KOPT-K1 (cell line): ENCODE measurements around the gene GLYR1.

Experiments
- H3K27ac ChIP-seq: fragments of 200-600 bp; sonication (generic); 2 replicates; pipeline ENCODE4 v1.5.1; 2016; ENCODE audit warnings: antibody characterized with exemption, mild to moderate bottlenecking, low read depth, low read length; ENCODE audit not compliant: poor library complexity, severe bottlenecking
- H3K36me3 ChIP-seq: fragments of 200-600 bp; sonication (generic); 2 replicates; pipeline ENCODE4 v1.5.1; 2017; ENCODE audit warnings: antibody characterized with exemption, mild to moderate bottlenecking, low read length, moderate library complexity; ENCODE audit not compliant: insufficient read depth
- H3K9me3 ChIP-seq: fragments of 200-600 bp; sonication (generic); 2 replicates; pipeline ENCODE4 v1.5.1; 2017; ENCODE audit warnings: antibody characterized with exemption, low read length, mild to moderate bottlenecking; ENCODE audit not compliant: insufficient read depth, poor library complexity, severe bottlenecking

GLYR1 gene

DNA sequence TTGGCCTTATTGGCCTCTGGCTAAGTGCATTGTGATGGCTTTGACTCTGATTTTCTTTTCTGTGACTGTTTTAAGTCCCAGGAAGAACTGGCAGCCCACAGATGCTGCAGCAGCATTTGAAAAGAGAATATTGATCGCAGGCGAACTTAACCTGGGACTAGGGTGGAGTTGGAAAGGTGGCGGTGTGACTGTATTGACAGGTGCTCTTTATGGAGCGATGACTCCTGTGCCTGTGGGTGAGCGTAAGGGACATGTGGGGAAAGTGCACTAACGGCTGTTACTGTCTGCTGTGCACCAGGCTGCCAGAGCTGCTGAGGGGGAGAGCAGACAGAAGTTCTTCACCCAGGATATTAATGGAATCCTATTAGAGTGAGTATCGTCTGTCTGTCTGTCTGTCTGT, 21.4 kb upstream of the GLYR1 start:
- Histone ChIP-seq H3K9me3 (no peaks in the 10 kb centered on the region), H3K27ac (no peak overlapping the region), H3K36me3 (peaks cover 87% of the 10 kb centered on the region)

DNA sequence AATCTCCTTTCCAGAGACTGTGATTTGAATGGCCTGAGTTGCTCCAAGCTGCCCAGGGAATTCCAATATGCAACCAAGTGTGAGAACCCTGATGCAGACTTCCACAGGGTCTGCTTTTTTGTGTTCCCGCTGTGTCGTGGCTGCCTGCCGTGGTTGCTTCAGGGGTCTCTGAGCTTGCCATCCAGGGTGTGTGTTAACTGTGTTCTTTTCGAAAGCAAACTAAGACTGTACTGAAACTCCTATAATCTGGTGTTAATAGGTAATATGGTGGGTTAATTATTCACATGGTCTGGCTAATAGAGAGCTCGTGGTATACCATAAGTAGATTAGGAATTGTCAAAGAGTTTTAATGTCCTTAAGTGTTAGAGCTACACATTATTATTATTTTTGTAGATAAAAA, 20.9 kb upstream of the GLYR1 start:
- Histone ChIP-seq H3K9me3 (no peaks in the 10 kb centered on the region), H3K27ac (no peak overlapping the region), H3K36me3 (peaks cover 87% of the 10 kb centered on the region)

DNA sequence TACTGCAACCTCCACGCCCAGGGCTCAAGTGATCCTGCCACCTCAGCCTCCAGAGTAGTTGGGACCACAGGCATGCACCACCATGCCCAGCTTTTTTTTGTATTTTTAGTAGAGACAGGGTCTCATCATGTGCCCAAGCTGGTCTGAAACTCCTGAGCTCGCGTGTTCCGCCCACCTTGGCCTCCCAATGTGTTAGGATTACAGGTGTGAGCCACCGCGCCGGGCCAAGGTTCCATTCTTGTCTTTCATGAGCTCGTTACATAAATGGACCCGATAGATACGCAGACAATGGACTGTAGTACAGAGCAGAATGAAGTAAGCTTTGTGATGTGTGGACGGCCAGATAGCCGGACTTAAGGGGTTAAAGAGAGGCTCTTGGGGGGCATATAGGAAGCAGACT, 19.5 kb upstream of the GLYR1 start:
- Histone ChIP-seq H3K36me3 (peaks cover 87% of the 10 kb centered on the region), H3K27ac (no peak overlapping the region), H3K9me3 (no peaks in the 10 kb centered on the region)

DNA sequence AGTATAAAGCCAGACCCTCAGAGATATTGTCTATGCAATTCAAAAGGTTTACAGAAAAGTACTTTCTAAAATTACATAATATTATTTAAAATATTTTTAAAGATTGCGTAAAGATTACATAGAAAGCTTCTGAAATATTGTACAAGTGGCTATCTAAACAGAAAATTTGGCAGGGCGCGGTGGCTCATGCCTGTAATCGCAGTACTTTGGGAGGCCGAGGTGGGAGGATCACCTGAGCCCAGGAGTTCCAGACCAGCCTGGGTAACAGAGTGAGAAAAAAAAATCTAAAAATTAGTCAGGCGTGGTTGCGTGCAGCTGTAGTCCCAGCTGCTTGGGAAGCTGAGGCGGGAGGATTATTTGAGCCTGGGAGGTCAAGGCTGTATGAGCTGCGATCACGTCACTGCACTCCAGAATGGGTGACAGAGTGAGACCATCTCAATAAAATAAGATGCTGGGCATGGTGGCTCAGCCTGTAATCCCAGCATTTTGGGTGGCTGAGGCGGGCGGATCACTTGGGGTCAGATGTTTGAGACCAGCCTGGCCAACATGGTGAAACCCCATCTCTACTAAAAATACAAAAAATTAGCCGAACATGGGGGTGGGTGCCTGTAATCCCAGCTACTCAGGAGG, 18.3 kb upstream of the GLYR1 start:
- no peaks in the 10 kb centered on the region for H3K9me3 ChIP-seq
- peaks cover 87% of the 10 kb centered on the region for H3K36me3 ChIP-seq
- H3K27ac ChIP-seq: no peak overlapping the region

DNA sequence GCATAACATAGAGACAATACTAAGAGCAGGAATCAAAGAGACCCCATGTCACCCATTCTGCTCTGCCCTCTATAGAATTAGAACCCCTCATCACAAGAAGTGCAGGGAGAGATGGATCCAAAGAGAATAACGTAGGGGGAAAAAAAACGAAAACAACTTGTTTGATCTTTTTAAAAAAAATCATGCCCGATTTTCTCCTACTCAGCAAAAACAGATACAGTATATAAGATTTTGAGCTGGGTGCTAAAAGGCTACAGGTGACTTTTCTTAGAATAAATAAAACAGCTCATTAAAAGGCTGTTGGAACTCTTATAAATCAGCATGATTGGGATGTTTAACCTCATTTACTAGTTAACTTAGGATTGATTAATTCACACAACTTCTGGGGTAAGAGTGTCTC, 17.6 kb upstream of the GLYR1 start:
- H3K27ac ChIP-seq: no peak overlapping the region
- H3K9me3 ChIP-seq: no peaks in the 10 kb centered on the region
- H3K36me3 ChIP-seq: peaks cover 87% of the 10 kb centered on the region

DNA sequence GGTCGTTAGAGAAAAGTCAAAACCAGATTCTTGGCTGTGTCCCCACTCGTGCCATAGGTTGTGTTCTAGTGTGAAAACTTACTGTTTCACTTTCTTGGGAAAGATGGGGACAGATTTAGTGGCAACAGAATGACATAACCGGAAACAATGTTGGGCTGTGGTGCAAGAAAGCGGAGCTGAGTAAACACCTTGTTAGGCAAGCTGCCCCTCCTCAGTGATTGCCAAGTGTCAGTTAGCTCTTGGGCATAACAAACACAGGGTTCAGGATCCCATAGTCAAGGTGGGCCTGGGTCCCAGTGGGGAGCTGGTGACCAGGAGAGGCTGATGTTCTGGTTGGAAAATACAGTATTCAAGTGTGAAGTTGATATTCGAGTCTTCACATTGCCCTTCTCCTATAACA, 15.6 kb upstream of the GLYR1 start:
- Histone ChIP-seq H3K27ac (no peak overlapping the region), H3K36me3 (peaks cover 87% of the 10 kb centered on the region), H3K9me3 (no peaks in the 10 kb centered on the region)

DNA sequence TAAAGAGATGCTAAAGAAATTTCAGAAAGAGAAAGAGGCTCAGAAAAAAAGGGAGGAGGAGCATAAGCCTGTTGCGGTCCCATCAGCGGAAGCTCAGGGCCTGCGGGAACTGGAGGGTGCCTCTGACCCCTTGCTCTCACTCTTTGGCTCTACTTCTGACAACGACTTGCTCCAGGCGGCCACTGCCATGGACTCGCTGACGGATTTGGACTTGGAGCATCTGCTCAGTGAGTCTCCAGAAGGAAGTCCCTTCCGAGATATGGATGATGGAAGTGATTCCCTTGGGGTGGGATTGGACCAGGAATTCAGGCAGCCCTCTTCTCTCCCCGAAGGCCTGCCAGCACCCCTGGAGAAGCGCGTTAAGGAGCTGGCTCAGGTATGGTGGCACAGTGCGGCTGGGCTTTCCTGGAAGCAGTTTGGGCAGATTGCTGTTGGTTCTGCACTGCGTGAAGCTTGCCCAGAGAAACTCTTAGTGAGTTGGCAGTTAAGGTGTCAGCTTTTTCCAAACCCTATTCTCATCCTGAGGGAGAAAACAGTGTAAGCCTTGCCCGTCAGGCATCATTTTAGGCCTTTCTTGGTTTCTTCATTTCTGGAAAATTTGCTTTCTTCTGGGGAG, 13.7 kb upstream of the GLYR1 start:
- Histone ChIP-seq H3K36me3 (peaks cover 90% of the 10 kb centered on the region), H3K27ac (no peak overlapping the region), H3K9me3 (no peaks in the 10 kb centered on the region)

DNA sequence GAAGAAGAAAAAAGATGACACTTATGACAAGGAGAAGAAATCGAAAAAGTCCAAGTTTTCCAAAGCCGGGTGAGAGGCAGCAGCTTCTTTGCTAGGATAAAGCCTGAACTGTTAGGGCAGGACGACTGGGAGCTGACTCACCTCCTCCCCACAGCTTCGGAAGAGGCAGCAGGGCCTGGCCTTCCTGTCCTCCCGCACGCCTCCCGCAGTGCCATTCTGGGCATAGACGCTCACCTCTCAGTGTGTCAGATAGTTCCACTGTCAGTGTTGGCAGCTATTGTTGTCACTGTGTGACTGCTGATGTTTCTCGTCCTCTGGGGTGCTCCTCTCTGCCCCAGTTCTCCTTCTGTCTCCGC, 12.8 kb upstream of the GLYR1 start:
- no peak overlapping the region for H3K27ac ChIP-seq
- no peaks in the 10 kb centered on the region for H3K9me3 ChIP-seq
- H3K36me3 ChIP-seq: peaks cover 99% of the 10 kb centered on the region

DNA sequence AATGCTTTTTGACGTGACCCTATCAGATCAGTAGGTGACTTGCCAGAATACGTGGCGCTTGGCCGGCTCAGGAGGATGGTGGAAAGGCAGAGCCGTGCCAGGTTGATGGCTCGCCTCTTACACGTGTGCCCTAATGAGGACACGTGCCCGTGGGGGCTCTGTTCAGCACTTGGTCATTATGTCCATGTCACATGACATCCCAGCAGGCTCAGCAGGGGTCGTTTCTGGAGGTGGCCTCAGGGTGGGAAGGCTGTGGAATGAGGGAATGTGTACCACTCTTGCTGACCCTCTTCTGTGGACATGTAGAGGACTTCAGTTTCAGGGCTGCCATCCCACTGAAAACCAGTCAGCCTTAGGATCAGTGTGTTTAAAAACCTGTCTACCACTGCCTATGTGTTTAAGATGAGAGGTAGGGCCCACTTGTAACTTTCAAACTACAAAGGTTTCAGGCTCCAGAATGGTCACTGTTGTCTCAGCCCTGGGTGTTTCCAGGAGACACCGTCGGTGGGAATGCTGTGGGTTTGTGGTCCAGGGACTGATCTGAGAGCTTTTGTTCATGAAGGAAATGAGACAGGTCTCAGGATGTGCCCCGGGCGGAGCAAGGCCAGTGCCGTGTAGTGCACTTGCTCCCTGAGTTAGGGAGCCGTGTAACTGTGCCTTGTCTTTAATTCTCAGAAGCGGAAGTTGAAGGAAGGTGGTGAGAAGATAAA, 12.3 kb upstream of the GLYR1 start:
- Histone ChIP-seq H3K9me3 (no peaks in the 10 kb centered on the region), H3K27ac (no peak overlapping the region), H3K36me3 (peaks cover 99% of the 10 kb centered on the region)

DNA sequence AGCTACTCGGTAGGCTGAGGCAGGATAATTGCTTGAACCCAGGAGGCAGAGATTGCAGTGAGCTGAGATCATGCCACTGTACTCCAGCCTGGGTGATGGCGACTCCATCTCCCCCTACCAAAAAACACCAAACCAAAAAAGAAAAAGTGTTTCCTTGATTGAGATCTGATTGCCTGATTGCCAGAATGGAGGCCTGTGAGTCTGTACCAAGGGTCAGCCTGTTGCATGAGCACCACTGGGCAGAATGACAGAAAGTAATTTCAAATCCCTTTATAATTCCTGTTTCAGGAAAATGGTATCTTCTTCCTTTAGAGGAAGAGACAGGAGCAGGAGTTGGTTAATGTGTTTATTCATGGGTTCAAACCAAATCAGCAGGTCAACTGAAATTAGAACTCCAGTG, 8.7 kb upstream of the GLYR1 start:
- Histone ChIP-seq H3K9me3 (no peaks in the 10 kb centered on the region), H3K27ac (no peak overlapping the region), H3K36me3 (peaks cover 79% of the 10 kb centered on the region)

DNA sequence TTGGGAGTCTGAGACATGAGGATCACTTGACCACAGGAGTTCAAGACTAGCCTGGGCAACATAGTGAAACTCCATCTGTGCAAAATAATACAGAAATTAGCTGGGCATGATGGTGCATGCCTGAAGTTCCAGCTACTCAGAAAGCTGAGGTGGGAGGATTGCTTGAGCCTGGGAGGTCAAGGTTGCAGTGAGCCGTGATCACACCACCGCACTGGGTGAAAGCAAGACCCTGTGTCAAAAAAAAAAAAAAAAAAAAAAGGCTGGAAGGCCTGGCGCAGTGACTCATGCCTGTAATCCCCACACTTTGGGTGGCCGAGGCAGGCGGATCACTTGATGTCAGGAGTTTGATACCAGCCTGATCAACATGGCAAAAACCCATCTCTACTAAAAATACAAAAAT, 8.3 kb upstream of the GLYR1 start:
- Histone ChIP-seq H3K9me3 (no peaks in the 10 kb centered on the region), H3K27ac (no peak overlapping the region), H3K36me3 (peaks cover 75% of the 10 kb centered on the region)

DNA sequence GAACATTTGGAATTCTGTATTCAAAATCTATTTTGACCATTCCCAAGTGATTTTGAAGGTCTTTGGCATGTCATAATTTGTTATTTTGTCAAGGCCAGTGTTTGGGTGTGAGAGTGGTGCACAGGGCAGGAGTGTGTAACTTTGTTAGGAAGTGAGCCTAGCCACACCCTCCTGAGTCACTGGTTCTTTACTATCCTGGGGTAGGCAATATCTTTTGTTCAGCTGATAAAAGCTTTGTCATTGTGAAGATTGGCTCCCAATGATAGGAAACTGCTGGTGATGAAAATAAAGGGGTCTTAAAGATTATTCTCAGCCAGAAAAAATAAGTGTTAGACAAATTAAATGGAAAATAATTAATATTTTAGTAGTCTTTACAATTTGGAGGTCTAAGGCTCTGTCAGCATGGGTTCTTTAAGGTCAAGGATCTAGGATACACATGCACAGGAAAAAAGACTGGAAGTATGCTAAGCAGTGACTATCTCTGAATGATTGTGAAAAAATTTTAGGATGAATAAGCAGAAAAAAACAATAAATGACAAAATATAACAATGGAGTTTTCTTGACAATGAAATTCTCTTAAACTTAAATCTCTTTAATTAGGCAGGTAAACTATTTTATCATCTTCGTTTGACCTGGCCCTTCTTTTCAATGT, 5.3 kb upstream of the GLYR1 start:
- Histone ChIP-seq H3K27ac (no peak overlapping the region), H3K9me3 (no peaks in the 10 kb centered on the region), H3K36me3 (peaks cover 45% of the 10 kb centered on the region)

DNA sequence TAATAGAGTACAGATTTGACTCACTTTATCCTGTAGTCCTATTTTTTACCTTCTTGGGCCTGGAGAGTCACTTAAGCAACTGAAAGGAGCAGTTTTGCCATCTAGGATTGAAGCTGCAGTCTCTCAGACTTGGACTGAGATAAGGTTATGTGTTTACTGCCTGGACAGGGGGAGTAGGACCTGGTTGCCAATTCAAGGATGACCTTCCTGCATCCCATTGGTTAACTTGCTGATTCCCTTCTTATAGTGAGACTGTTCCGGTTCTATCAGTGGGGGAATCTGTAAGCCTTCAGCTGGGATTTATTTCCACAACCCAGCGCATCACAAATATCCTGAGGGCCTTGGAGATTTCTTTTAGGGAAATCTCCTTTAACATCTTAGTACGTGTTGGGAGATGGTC, 3.1 kb upstream of the GLYR1 start:
- no peak overlapping the region for H3K27ac ChIP-seq

DNA sequence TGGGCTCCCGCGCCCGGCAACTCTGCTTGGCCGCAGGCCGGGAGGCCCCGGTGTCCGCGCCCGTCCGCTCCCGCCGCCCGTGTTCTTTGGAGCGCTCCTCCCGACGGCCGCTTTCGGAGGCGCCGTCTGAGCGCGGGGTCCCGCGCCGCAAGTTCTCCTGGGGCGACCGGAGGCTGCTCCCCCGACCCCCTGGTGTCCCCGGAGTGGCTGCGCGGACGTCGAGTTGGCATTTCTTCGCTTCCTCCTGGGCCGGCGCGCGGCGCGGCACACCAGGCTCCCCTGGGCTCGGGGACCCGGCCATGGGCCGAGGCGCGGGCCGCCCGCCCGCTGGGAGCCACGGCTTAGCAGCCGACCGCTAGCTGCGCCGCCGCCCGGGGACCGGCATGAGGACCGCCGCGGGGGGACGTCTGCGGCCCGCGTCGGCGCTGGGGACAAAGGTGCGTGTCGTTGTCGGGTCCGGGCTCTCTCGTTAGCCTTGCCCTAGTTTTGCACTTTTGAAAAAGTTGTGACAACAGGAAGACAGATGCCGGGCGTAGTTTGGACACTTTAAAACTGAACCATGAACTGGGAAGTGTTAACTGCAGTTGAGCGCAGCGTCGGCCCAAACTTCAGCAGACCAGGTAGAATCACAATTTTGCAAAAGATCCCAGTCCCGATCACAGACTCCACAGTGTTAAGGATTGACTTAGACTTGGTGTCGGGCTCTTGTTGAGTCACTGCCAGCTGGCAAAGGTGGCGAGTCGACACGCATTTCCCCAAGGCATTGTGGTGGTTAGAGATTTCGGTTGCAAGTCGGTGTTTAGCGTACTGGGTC, 893 bp upstream of the GLYR1 start:
- H3K9me3 ChIP-seq: no peaks in the 10 kb centered on the region

More for the DNA sequence above, 3.1 kb upstream of the GLYR1 start:
- Histone ChIP-seq H3K9me3 (no peaks in the 10 kb centered on the region), H3K36me3 (peaks cover 31% of the 10 kb centered on the region)

DNA sequence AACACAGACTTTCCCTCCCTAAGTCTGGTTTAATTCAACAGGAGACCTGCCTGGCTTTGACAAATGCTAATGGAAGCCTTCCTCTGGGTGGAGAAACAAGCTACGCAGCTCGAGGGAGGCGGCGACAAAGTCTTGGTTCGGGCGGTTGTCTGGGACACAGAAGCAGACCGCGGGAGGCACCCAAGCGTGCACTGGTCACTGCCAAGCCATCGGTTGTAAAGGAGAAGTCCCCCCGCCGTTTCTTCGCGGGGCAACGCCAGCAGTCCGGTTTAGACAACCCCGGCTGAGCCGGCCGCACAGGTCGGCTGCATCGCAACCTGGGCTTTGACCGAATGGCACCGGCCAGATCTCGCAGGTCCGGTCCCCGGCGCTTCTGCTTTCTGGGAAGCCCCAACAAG, 586 bp downstream of the GLYR1 start:
- Histone ChIP-seq H3K9me3 (no peaks in the 10 kb centered on the region), H3K27ac (peak overlapping the region; percentile 85), H3K36me3 (peaks cover 44% of the 10 kb centered on the region)

More for the DNA sequence above, 893 bp upstream of the GLYR1 start:
- H3K27ac ChIP-seq: peak overlapping the region; percentile 85
- peaks cover 33% of the 10 kb centered on the region for H3K36me3 ChIP-seq
